ENCODE data around the gene EIF4E1B.

The EIF4E1B gene

GRCh38 chr5:176665517-176665916, 35.0 kb downstream of the EIF4E1B start:
- DNase-seq: no peak

GRCh38 chr5:176667637-176668036, 37.2 kb downstream of the EIF4E1B start:
- no peak for DNase-seq

- DNase-seq: no peak
Measured at GRCh38 chr5:176670449-176670848, 40.0 kb downstream of the EIF4E1B start.

GRCh38 chr5:176671399-176671798, 40.9 kb downstream of the EIF4E1B start:
- DNase-seq: no peak

GRCh38 chr5:176671890-176672747, 41.6 kb downstream of the EIF4E1B start:
- DNase-seq: no peak

GRCh38 chr5:176673651-176674583, 43.4 kb downstream of the EIF4E1B start:
- DNase-seq: no peak

GRCh38 chr5:176674799-176675198, 44.3 kb downstream of the EIF4E1B start:
- DNase-seq: no peak

- DNase-seq: no peak
Measured at GRCh38 chr5:176675676-176676360, 45.3 kb downstream of the EIF4E1B start.

GRCh38 chr5:176676361-176676824, 45.9 kb downstream of the EIF4E1B start:
- DNase-seq: no peak

GRCh38 chr5:176677209-176677939, 46.9 kb downstream of the EIF4E1B start:
- no peak for DNase-seq

- DNase-seq: no peak
Measured at GRCh38 chr5:176678584-176678983, 48.1 kb downstream of the EIF4E1B start.

- no peak for DNase-seq
Measured at GRCh38 chr5:176679365-176680225, 49.1 kb downstream of the EIF4E1B start.

- no peak for DNase-seq
Measured at GRCh38 chr5:176680226-176680563, 49.7 kb downstream of the EIF4E1B start.

- no peak for DNase-seq
Measured at GRCh38 chr5:176682016-176682531, 51.6 kb downstream of the EIF4E1B start.

GRCh38 chr5:176685010-176685409, 54.5 kb downstream of the EIF4E1B start:
- DNase-seq: no peak

- DNase-seq: no peak
Measured at GRCh38 chr5:176687247-176687646, 56.8 kb downstream of the EIF4E1B start.

GRCh38 chr5:176687881-176688280, 57.4 kb downstream of the EIF4E1B start:
- DNase-seq: no peak

- DNase-seq: no peak
Measured at GRCh38 chr5:176690911-176691310, 60.4 kb downstream of the EIF4E1B start.

GRCh38 chr5:176691524-176691923, 61.0 kb downstream of the EIF4E1B start:
- DNase-seq: no peak

- DNase-seq: no peak
Measured at GRCh38 chr5:176692326-176692725, 61.9 kb downstream of the EIF4E1B start.

- DNase-seq: no peak
Measured at GRCh38 chr5:176692839-176693476, 62.5 kb downstream of the EIF4E1B start.
